Trophoblast cell (in vitro differentiated cells and primary cell): ENCODE data around the gene TTLL1.
A peak's percentile ranks its signal among the peaks of the same experiment; 100 is the strongest.

Experiments
- DNase-seq, 2 donors: peaks; one replicate each; pipeline ENCODE4 v3.0.0-alpha.2; 2016
- H2AFZ ChIP-seq: 2 replicates; pipeline ENCODE4 v1.6.1; 2013; ENCODE audit warnings: low read length, moderate library complexity, mild to moderate bottlenecking; ENCODE audit not compliant: insufficient read depth, poor library complexity
- H2AK5ac ChIP-seq: 2 replicates; pipeline ENCODE4 v1.6.1; 2013; ENCODE audit warnings: mild to moderate bottlenecking, low read length
- H2BK120ac ChIP-seq: 2 replicates; pipeline ENCODE4 v1.6.1; 2013; ENCODE audit warnings: low read length, mild to moderate bottlenecking, moderate library complexity; ENCODE audit not compliant: insufficient read depth, poor library complexity
- H2BK12ac ChIP-seq: 2 replicates; pipeline ENCODE4 v1.6.1; 2013; ENCODE audit warnings: mild to moderate bottlenecking, low read length, moderate library complexity
- H2BK5ac ChIP-seq: 2 replicates; pipeline ENCODE4 v1.6.1; 2013; ENCODE audit warnings: low read length, low read depth, moderate library complexity, mild to moderate bottlenecking; ENCODE audit not compliant: poor library complexity
- H3K14ac ChIP-seq: 2 replicates; pipeline ENCODE4 v1.6.1; 2013; ENCODE audit warnings: mild to moderate bottlenecking, low read length
- H3K18ac ChIP-seq: 2 replicates; pipeline ENCODE4 v1.6.1; 2013; ENCODE audit warnings: mild to moderate bottlenecking, low read length
- H3K23ac ChIP-seq: 2 replicates; pipeline ENCODE4 v1.6.1; 2013; ENCODE audit warnings: low read length
- H3K27ac ChIP-seq: 2 replicates; pipeline ENCODE4 v1.5.1; 2013; ENCODE audit warnings: low read depth, mild to moderate bottlenecking, inconsistent platforms, low read length, moderate library complexity
- H3K27me3 ChIP-seq: 2 replicates; pipeline ENCODE4 v1.6.1; 2013; ENCODE audit warnings: inconsistent platforms, mild to moderate bottlenecking, low read length, moderate library complexity; ENCODE audit not compliant: insufficient read depth
- H3K36me3 ChIP-seq, 2 experiments: 1 replicate in 1 of 2; 2 replicates in 1 of 2; pipeline ENCODE4 v1.6.1; 2013; ENCODE audit warnings: low read length in 2 of 2, mild to moderate bottlenecking in 2 of 2, moderate library complexity in 1 of 2; ENCODE audit not compliant: insufficient read depth in 2 of 2, control insufficient read depth in 1 of 2
- H3K4ac ChIP-seq: 2 replicates; pipeline ENCODE4 v1.6.1; 2013; ENCODE audit warnings: low read depth, mild to moderate bottlenecking, low read length, moderate library complexity
- H3K4me1 ChIP-seq, 2 experiments: 1 replicate in 1 of 2; 2 replicates in 1 of 2; pipeline ENCODE4 v1.6.1; 2013; ENCODE audit warnings: low read length in 2 of 2, mild to moderate bottlenecking in 2 of 2, moderate library complexity in 1 of 2; ENCODE audit not compliant: insufficient read depth in 2 of 2, control insufficient read depth in 1 of 2
- H3K4me2 ChIP-seq: 2 replicates; pipeline ENCODE4 v1.6.1; 2013; ENCODE audit warnings: inconsistent platforms, mild to moderate bottlenecking, low read length, moderate library complexity
- H3K4me3 ChIP-seq: 2 replicates; pipeline ENCODE4 v1.5.1; 2013; ENCODE audit warnings: mild to moderate bottlenecking, low read depth, low read length, inconsistent platforms
- H3K79me1 ChIP-seq: one replicate; pipeline ENCODE4 v1.6.1; 2013; ENCODE audit warnings: low read length
- H3K79me2 ChIP-seq: 2 replicates; pipeline ENCODE4 v1.6.1; 2013; ENCODE audit warnings: low read length, mild to moderate bottlenecking; ENCODE audit not compliant: control insufficient read depth, insufficient read depth, poor library complexity
- H3K9ac ChIP-seq: 2 replicates; pipeline ENCODE4 v1.6.1; 2013; ENCODE audit warnings: mild to moderate bottlenecking, low read length
- H3K9me3 ChIP-seq: 2 replicates; pipeline ENCODE4 v1.6.1; 2013; ENCODE audit warnings: low read depth, mild to moderate bottlenecking, control low read depth, inconsistent platforms, low read length; ENCODE audit not compliant: insufficient read depth
- H4K12ac ChIP-seq: 2 replicates; pipeline ENCODE4 v1.6.1; 2013; ENCODE audit warnings: low read depth, mild to moderate bottlenecking, low read length, moderate library complexity
- H4K8ac ChIP-seq: 2 replicates; pipeline ENCODE4 v1.6.1; 2013; ENCODE audit warnings: low read depth, mild to moderate bottlenecking, low read length, moderate library complexity
- H4K91ac ChIP-seq: one replicate; pipeline ENCODE4 v1.6.1; 2013; ENCODE audit warnings: low read depth, mild to moderate bottlenecking, low read length, moderate library complexity
- WGBS: extraction: QIAGEN DNeasy Blood & Tissue Kit; methylation state at CpG from one replicate; pipeline ENCODE4 v1.1.7; 2013; ENCODE audit warnings: missing lambda C conversion rate; ENCODE audit not compliant: insufficient read length, insufficient coverage; ENCODE audit errors: extremely low coverage; 5-methylcytosine and 5-hydroxymethylcytosine counted together

The TTLL1 gene

DNA sequence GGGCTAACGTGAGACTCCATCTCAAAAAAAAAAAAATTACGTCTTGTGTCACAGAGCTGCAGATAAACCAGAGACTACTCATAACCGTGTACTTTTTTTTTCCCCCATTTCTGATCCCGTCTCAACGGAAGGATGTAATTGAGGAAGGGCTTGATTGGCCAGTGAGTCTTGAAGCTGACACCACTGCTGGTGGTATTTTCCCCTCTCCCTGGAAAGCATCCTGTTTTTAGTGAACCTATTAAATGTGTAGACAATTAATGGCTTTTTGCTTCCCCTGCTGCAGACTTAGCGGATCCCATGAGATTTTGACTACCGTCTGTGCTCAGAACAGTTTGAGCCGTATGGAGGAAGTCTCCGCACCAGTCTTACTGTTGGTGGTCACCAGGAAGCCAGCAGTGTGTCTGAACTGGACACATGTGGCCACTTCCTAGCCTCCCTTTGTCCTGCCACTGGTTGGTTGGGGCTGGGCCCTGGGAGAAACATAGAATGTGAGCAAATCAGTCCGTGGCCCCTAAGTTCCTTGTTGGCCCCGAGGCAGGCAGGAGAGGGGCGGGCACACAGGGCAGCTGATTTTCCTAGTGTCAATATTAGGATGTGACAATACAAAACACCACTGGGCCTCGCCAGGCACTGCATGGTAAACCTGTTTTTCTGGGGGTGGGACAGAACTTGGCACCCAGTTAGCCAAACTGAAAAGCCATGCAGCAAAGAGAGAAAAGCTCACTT, 24.5 kb upstream of the TTLL1 start:
- Histone ChIP-seq H2AFZ (no peak overlapping the region), H3K9me3 (no peaks in the 10 kb centered on the region), H4K91ac (no peak overlapping the region), H3K27ac (no peak overlapping the region), H3K14ac (no peak overlapping the region), H3K79me2 (no peaks in the 10 kb centered on the region), H2AK5ac (no peak overlapping the region), H4K12ac (no peak overlapping the region), H3K36me3 (no peaks in the 10 kb centered on the region), H3K4me1 (peaks cover 7 to 18% of the 10 kb centered on the region in 2 experiments), H3K18ac (no peak overlapping the region), H4K8ac (peak overlapping the region; percentile 34), H2BK5ac (no peak overlapping the region), H3K27me3 (peaks cover 24% of the 10 kb centered on the region), H3K23ac (no peak overlapping the region), H2BK120ac (no peak overlapping the region), H3K4ac (no peak overlapping the region), H3K9ac (no peak overlapping the region), H2BK12ac (no peak overlapping the region), H3K4me3 (no peak overlapping the region), H3K79me1 (no peaks in the 10 kb centered on the region), H3K4me2 (no peak overlapping the region)
- no CpG with 5 or more reads among the region's 13 CpGs for WGBS
- DNase-seq: no peak

- Histone ChIP-seq H2BK12ac (no peak overlapping the region), H3K4me2 (peak overlapping the region; percentile 91), H3K14ac (peak overlapping the region; percentile 33), H2AFZ (peak overlapping the region; percentile 66), H3K79me1 (no peaks in the 10 kb centered on the region), H3K9me3 (no peaks in the 10 kb centered on the region), H3K27ac (no peak overlapping the region), H2BK120ac (no peak overlapping the region), H4K8ac (peak overlapping the region; percentile 14), H3K36me3 (no peaks in the 10 kb centered on the region), H3K4ac (no peak overlapping the region), H4K91ac (peak overlapping the region; percentile 52), H2BK5ac (no peak overlapping the region), H3K18ac (peak overlapping the region; percentile 47), H2AK5ac (no peak overlapping the region), H3K4me1 (peaks cover 3 to 16% of the 10 kb centered on the region in 2 experiments), H3K27me3 (peaks cover 25% of the 10 kb centered on the region), H3K23ac (no peak overlapping the region), H4K12ac (no peak overlapping the region), H3K79me2 (no peaks in the 10 kb centered on the region), H3K9ac (no peak overlapping the region), H3K4me3 (peak overlapping the region; percentile 66)
- WGBS: no CpG with 5 or more reads among the region's 86 CpGs
- DNase-seq: no peak
Measured at GRCh38 chr22:43110927-43111623, 21.9 kb upstream of the TTLL1 start.

GRCh38 chr22:43110444-43110926, 21.3 kb upstream of the TTLL1 start, which contains the start of gene BIK:
BIK (plus strand) TSS chr22:43110750; CDS start chr22:43124023, 13,273 bp downstream.
- Histone ChIP-seq H3K27me3 (peaks cover 25% of the 10 kb centered on the region), H4K8ac (peak within 1 kb of the TSS; percentile 14), H3K4ac (no peak within 1 kb of the TSS), H3K27ac (no peak within 1 kb of the TSS), H3K14ac (peak within 1 kb of the TSS; percentile 33), H2BK120ac (no peak within 1 kb of the TSS), H2AK5ac (no peak within 1 kb of the TSS), H2BK12ac (no peak within 1 kb of the TSS), H3K79me2 (no peaks in the 10 kb centered on the region), H3K36me3 (no peaks in the 10 kb centered on the region), H3K23ac (peak within 1 kb of the TSS; percentile 76), H4K91ac (peak within 1 kb of the TSS; percentile 52), H3K9me3 (no peaks in the 10 kb centered on the region), H3K4me3 (peak within 1 kb of the TSS; percentile 66), H4K12ac (no peak within 1 kb of the TSS), H3K4me1 (peaks cover 3 to 16% of the 10 kb centered on the region in 2 experiments), H3K4me2 (peak within 1 kb of the TSS; percentile 91), H2AFZ (peak within 1 kb of the TSS; percentile 66), H3K18ac (peak within 1 kb of the TSS; percentile 47), H3K9ac (no peak within 1 kb of the TSS), H2BK5ac (no peak within 1 kb of the TSS), H3K79me1 (no peaks in the 10 kb centered on the region)
- peak in 1 of 2 donors; percentile 51 for DNase-seq
- no CpG with 5 or more reads among the region's 49 CpGs for WGBS

DNA sequence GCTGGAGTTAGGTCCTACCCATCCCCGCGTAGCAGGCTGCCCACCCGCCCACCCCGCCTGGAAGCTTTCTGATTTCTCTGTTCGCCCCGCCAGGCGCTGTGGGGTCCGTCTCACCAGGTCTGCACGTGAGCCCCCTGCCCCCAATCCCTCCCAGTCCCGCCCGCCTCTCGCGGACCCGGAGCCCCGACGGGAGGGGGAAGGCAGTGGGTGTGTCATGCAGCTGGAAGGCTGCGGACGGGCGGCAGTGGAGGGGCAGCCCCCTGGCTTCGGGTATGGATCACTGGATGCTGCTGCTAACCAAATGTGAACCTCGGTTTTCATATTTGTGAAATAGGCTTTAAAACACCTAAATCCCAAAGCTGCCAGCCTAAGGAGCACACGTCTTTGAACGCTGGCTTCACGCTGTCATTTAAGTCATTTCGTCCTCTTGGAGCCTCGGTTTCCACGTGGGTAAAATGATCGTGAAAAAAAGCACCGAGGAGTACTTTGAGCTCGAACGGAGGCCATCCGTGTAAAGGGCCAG, 20.8 kb upstream of the TTLL1 start:
- Histone ChIP-seq H3K4me2 (peak overlapping the region; percentile 91), H3K79me1 (no peaks in the 10 kb centered on the region), H3K9me3 (no peaks in the 10 kb centered on the region), H3K4me1 (peaks cover 3 to 14% of the 10 kb centered on the region in 2 experiments), H3K27me3 (peaks cover 25% of the 10 kb centered on the region), H2BK120ac (no peak overlapping the region), H3K23ac (no peak overlapping the region), H2BK5ac (no peak overlapping the region), H3K79me2 (no peaks in the 10 kb centered on the region), H4K12ac (no peak overlapping the region), H2BK12ac (no peak overlapping the region), H3K4ac (no peak overlapping the region), H2AK5ac (no peak overlapping the region), H3K27ac (no peak overlapping the region), H4K91ac (no peak overlapping the region), H3K9ac (no peak overlapping the region), H2AFZ (no peak overlapping the region), H3K18ac (no peak overlapping the region), H3K14ac (no peak overlapping the region), H4K8ac (no peak overlapping the region), H3K36me3 (no peaks in the 10 kb centered on the region), H3K4me3 (no peak overlapping the region)
- no CpG with 5 or more reads among the region's 32 CpGs for WGBS
- DNase-seq: no peak
